Subcutaneous adipose tissue (tissue), 4 donors: Measurements from ENCODE around the gene CDC5L. TPM values are rescaled to one million over a fixed set of nuclear protein-coding genes. Genes with fewer than 3 reads are reported as not detected.

Source experiments
- CTCF ChIP-seq: fragments of 450-650 bp; IDR thresholded peaks from one replicate; pipeline ENCODE4 v1.5.1; 2016; ENCODE audit warnings: low read depth, mild to moderate bottlenecking, control low read depth, antibody characterized with exemption, moderate library complexity
- total RNA-seq, 4 donors: library from RNA; depleted of rRNA; stranded (reverse); fragments of >200 nt; gene quantifications; one replicate each; pipeline ENCODE4 v1.1.0, GENCODE V29; 2016

CDC5L gene
- total RNA-seq, 4 donors from 2014 or later: 16.5 to 25.9 (median 18.7) TPM

- TF ChIP-seq CTCF: no peak
Observed at GRCh38 chr6:44377484-44377883, 10.0 kb upstream of the CDC5L start.

- no peak for TF ChIP-seq CTCF
Observed at GRCh38 chr6:44377971-44378370, 9.5 kb upstream of the CDC5L start.

GRCh38 chr6:44381739-44382138 is 5.8 kb upstream of the CDC5L start:
- no peak for TF ChIP-seq CTCF

- no peak for TF ChIP-seq CTCF
Observed at GRCh38 chr6:44386364-44386928, 1.1 kb upstream of the CDC5L start.

GRCh38 chr6:44386929-44387345 is 569 bp upstream of the CDC5L start:
- TF ChIP-seq CTCF: no peak

- TF ChIP-seq CTCF: no peak
Observed at GRCh38 chr6:44388135-44388487, 605 bp downstream of the CDC5L start.

- no peak for TF ChIP-seq CTCF
Observed at GRCh38 chr6:44388887-44389286, 1.4 kb downstream of the CDC5L start.
